IMR-90 (cell line): ENCODE data around the gene ZNF208. TPM values are rescaled to one million over a fixed set of nuclear protein-coding genes. Genes with fewer than 3 reads are reported as not detected.
"Not testable (repeated sequence)": the region's sequence is repeated elsewhere in the genome, so short reads cannot be mapped to it uniquely, and the experiment has no call there.

Experiments used
- ATAC-seq: fragments of 200-7000 bp; cut with Tn5 transposase; 2 replicates; pipeline ENCODE4 v1.9.1; 2020; ENCODE audit warnings: low read depth, mild to moderate bottlenecking, moderate library complexity
- BruUV-seq: library from RNA; stranded (reverse); fragments of 400-500 nt; replicated peaks from 2 replicates; lab custom pipeline; 2021; lab: Mats Ljungman, UMichigan
- CTCF ChIA-PET: fragments of 300-600 bp; formaldehyde crosslinking; extraction: SDS; loops from one replicate; lab custom pipeline; 2021; ENCODE audit warnings: antibody characterized with exemption; lab: Yijun Ruan, JAX
- POLR2A ChIA-PET: fragments of 300-600 bp; sonication (Branson Sonifier 250); formaldehyde crosslinking; loops from one replicate; lab custom pipeline; 2022; ENCODE audit warnings: antibody characterized with exemption; ENCODE audit not compliant: unreplicated experiment; lab: Charles Lee
- DNase-seq: peaks from one replicate; pipeline ENCODE4 v3.0.0; 2013
- H2AFZ ChIP-seq: replicated peaks from 2 replicates; pipeline ENCODE3; 2013; ENCODE audit warnings: low read length, mild to moderate bottlenecking; ENCODE audit not compliant: poor library complexity
- H2AK5ac ChIP-seq: 2 replicates; pipeline ENCODE4 v1.6.1; 2013; ENCODE audit warnings: low read depth, low read length, inconsistent platforms
- H2AK9ac ChIP-seq: replicated peaks from 2 replicates; pipeline ENCODE3; 2013; ENCODE audit warnings: mild to moderate bottlenecking, low read depth, low read length, moderate library complexity; ENCODE audit not compliant: poor library complexity
- H2BK120ac ChIP-seq: 2 replicates; pipeline ENCODE4 v1.6.1; 2013; ENCODE audit warnings: low read depth, low read length, inconsistent platforms
- H2BK15ac ChIP-seq: 3 replicates; pipeline ENCODE4 v1.6.1; 2013; ENCODE audit warnings: low read depth, low read length, inconsistent platforms
- H2BK20ac ChIP-seq: 2 replicates; pipeline ENCODE4 v1.6.1; 2013; ENCODE audit warnings: low read depth, mild to moderate bottlenecking, inconsistent platforms, low read length, moderate library complexity
- H2BK5ac ChIP-seq: 2 replicates; pipeline ENCODE4 v1.6.1; 2013; ENCODE audit warnings: mild to moderate bottlenecking, low read depth, low read length, inconsistent platforms; ENCODE audit not compliant: poor library complexity, severe bottlenecking
- H3K14ac ChIP-seq: replicated peaks from 2 replicates; pipeline ENCODE4 v1.6.1; 2013; ENCODE audit warnings: low read depth, low read length, inconsistent platforms
- H3K18ac ChIP-seq: 2 replicates; pipeline ENCODE4 v1.6.1; 2013; ENCODE audit warnings: low read depth, low read length, control low read depth
- H3K23ac ChIP-seq: 2 replicates; pipeline ENCODE4 v1.6.1; 2013; ENCODE audit warnings: low read depth, low read length, inconsistent platforms
- H3K27ac ChIP-seq: 2 replicates; pipeline ENCODE4 v1.5.1; 2013; ENCODE audit warnings: mild to moderate bottlenecking, control low read depth, low read length; ENCODE audit not compliant: insufficient read depth
- H3K27me3 ChIP-seq: 2 replicates; pipeline ENCODE4 v1.6.1; 2013; ENCODE audit warnings: low read length; ENCODE audit not compliant: control insufficient read depth, insufficient read depth
- H3K36me3 ChIP-seq: 2 replicates; pipeline ENCODE4 v1.6.1; 2013; ENCODE audit warnings: low read length, mixed read lengths; ENCODE audit not compliant: control insufficient read depth, insufficient read depth
- H3K4ac ChIP-seq: 2 replicates; pipeline ENCODE4 v1.6.1; 2013; ENCODE audit warnings: low read depth, low read length, inconsistent platforms
- H3K4me1 ChIP-seq: 2 replicates; pipeline ENCODE4 v1.6.1; 2013; ENCODE audit warnings: low read length, mixed read lengths; ENCODE audit not compliant: control insufficient read depth, insufficient read depth
- H3K4me2 ChIP-seq: 2 replicates; pipeline ENCODE4 v1.6.1; 2013; ENCODE audit warnings: low read depth, mild to moderate bottlenecking, control low read depth, low read length, moderate library complexity
- H3K4me3 ChIP-seq: 2 replicates; pipeline ENCODE4 v1.5.1; 2013; ENCODE audit warnings: low read depth, mild to moderate bottlenecking, control low read depth, low read length, moderate library complexity; ENCODE audit not compliant: insufficient read depth
- H3K56ac ChIP-seq: 2 replicates; pipeline ENCODE4 v1.6.1; 2013; ENCODE audit warnings: low read length, inconsistent platforms; ENCODE audit not compliant: insufficient read depth; ENCODE audit errors: extremely low read depth
- H3K79me1 ChIP-seq, 2 experiments: 2 replicates each; pipeline ENCODE4 v1.6.1; 2013; ENCODE audit warnings: low read length in 2 of 2, inconsistent platforms in 1 of 2, low read depth in 1 of 2
- H3K9ac ChIP-seq: 2 replicates; pipeline ENCODE4 v1.6.1; 2013; ENCODE audit warnings: low read depth, low read length, control low read depth
- H3K9me1 ChIP-seq: 2 replicates; pipeline ENCODE4 v1.6.1; 2013; ENCODE audit warnings: low read length, inconsistent platforms; ENCODE audit not compliant: insufficient read depth
- H3K9me3 ChIP-seq: 2 replicates; pipeline ENCODE4 v1.6.1; 2013; ENCODE audit warnings: low read length; ENCODE audit not compliant: control insufficient read depth, insufficient read depth
- H4K20me1 ChIP-seq: 2 replicates; pipeline ENCODE4 v1.6.1; 2013; ENCODE audit warnings: low read length, inconsistent platforms; ENCODE audit not compliant: insufficient read depth
- H4K5ac ChIP-seq: 2 replicates; pipeline ENCODE4 v1.6.1; 2013; ENCODE audit warnings: mild to moderate bottlenecking, low read depth, low read length, control low read depth
- H4K8ac ChIP-seq, 2 experiments: 2 replicates each; pipeline ENCODE4 v1.6.1; 2013; ENCODE audit warnings: low read depth in 2 of 2, low read length in 2 of 2, control low read depth in 1 of 2, inconsistent platforms in 1 of 2
- H4K91ac ChIP-seq: 2 replicates; pipeline ENCODE4 v1.6.1; 2013; ENCODE audit warnings: low read depth, low read length, inconsistent platforms; ENCODE audit not compliant: insufficient read depth
- WGBS, 2 experiments: methylation state at CpG; one replicate each; pipeline versions ENCODE4 v1.1.5 to v1.1.7; 2013; ENCODE audit warnings: missing lambda C conversion rate in 2 of 2; ENCODE audit not compliant: insufficient read length in 1 of 2; ENCODE audit errors: extremely low coverage in 2 of 2; 5-methylcytosine and 5-hydroxymethylcytosine counted together
- dilution Hi-C: fragments of 300-500 bp; cut with HindIII; formaldehyde crosslinking; loops from one replicate; pipeline ENCODE4 v1.14.3; 2018; ENCODE audit warnings: low sequenced_read_pairs; ENCODE audit not compliant: unreplicated experiment
- in situ Hi-C: fragments of 300-500 bp; cut with MboI; formaldehyde crosslinking; loops from 3 replicates; pipeline ENCODE4 v1.14.3; 2019; ENCODE audit warnings: low sequenced_read_pairs, inconsistent platforms, mixed read lengths
- intact Hi-C: fragments of 100-400 bp; cut with micrococcal nuclease; formaldehyde crosslinking; loops from 2 replicates; pipeline ENCODE4 v1.10.0; 2022
- polyA plus RNA-seq, 3 experiments: library from polyadenylated mRNA; depleted of rRNA; stranded (reverse); fragments of >200 nt; gene quantifications; 2 replicates each; pipeline ENCODE4 v1.2.3, GENCODE V29; 2012; ENCODE audit warnings: low replicate concordance in 1 of 3
- total RNA-seq: library from RNA; depleted of rRNA; stranded (reverse); fragments of >200 nt; gene quantifications from 2 replicates; pipeline ENCODE4 v1.2.3, GENCODE V29; 2012

The ZNF208 gene
- total and polyA plus RNA-seq, 2 of the 4 experiments (the other 2 are of a cell fraction), result not detected

- not testable (repeated sequence) for H4K20me1 ChIP-seq, H2BK5ac ChIP-seq
Measured at GRCh38 chr19:21884786-21885185, 126.0 kb downstream of the ZNF208 start.

More at GRCh38 chr19:21884786-21885185, 126.0 kb downstream of the ZNF208 start:
- H3K9me1 ChIP-seq, H4K5ac ChIP-seq, H3K4ac ChIP-seq, H2BK120ac ChIP-seq, H3K9me3 ChIP-seq, H3K23ac ChIP-seq, H2AFZ ChIP-seq, DNase-seq, BruUV-seq, H3K4me3 ChIP-seq, H4K91ac ChIP-seq, H4K8ac ChIP-seq, H3K27ac ChIP-seq, H3K9ac ChIP-seq, H3K14ac ChIP-seq, H3K56ac ChIP-seq, CTCF ChIA-PET, H2BK15ac ChIP-seq, ATAC-seq, dilution Hi-C loops, H3K4me2 ChIP-seq, H2AK9ac ChIP-seq, H3K18ac ChIP-seq, H2AK5ac ChIP-seq, H2BK20ac ChIP-seq, H3K27me3 ChIP-seq, H3K79me1 ChIP-seq, intact Hi-C loops, H3K4me1 ChIP-seq, POLR2A ChIA-PET, H3K36me3 ChIP-seq, in situ Hi-C loops: not testable (repeated sequence)
- WGBS, 2 experiments, result no CpG with 5 or more reads among the region's 8 CpGs
